HG03139 (cell line): ENCODE data around the gene SEMA5A.

Experiments
- ATAC-seq: cut with Tn5 transposase; IDR thresholded peaks from one replicate; pipeline ENCODE4 v1.9.1; 2021; ENCODE audit not compliant: unreplicated experiment

SEMA5A gene

GRCh38 chr5:9451037-9451436 is 94.8 kb downstream of the SEMA5A start:
- ATAC-seq = no peak

GRCh38 chr5:9447691-9448090 is 98.2 kb downstream of the SEMA5A start:
- no peak for ATAC-seq

GRCh38 chr5:9445826-9446388 is 100.0 kb downstream of the SEMA5A start:
- ATAC-seq = no peak

GRCh38 chr5:9444346-9444745 is 101.5 kb downstream of the SEMA5A start:
- ATAC-seq = no peak

- no peak for ATAC-seq
Measured at GRCh38 chr5:9441610-9442009, 104.3 kb downstream of the SEMA5A start.

- no peak for ATAC-seq
Measured at GRCh38 chr5:9440517-9440916, 105.4 kb downstream of the SEMA5A start.

GRCh38 chr5:9439531-9440292 is 106.2 kb downstream of the SEMA5A start:
- no peak for ATAC-seq

- ATAC-seq = no peak
Measured at GRCh38 chr5:9438596-9439354, 107.1 kb downstream of the SEMA5A start.

GRCh38 chr5:9437741-9438240 is 108.1 kb downstream of the SEMA5A start:
- ATAC-seq = no peak

- no peak for ATAC-seq
Measured at GRCh38 chr5:9431496-9432258, 114.2 kb downstream of the SEMA5A start.

- ATAC-seq = no peak
Measured at GRCh38 chr5:9431151-9431495, 114.8 kb downstream of the SEMA5A start.

GRCh38 chr5:9430306-9430705 is 115.6 kb downstream of the SEMA5A start:
- ATAC-seq = no peak

GRCh38 chr5:9429691-9430215 is 116.1 kb downstream of the SEMA5A start:
- no peak for ATAC-seq

- no peak for ATAC-seq
Measured at GRCh38 chr5:9428272-9428671, 117.6 kb downstream of the SEMA5A start.

- ATAC-seq = no peak
Measured at GRCh38 chr5:9425710-9426109, 120.2 kb downstream of the SEMA5A start.

GRCh38 chr5:9423571-9423970 is 122.3 kb downstream of the SEMA5A start:
- no peak for ATAC-seq

GRCh38 chr5:9421884-9422283 is 124.0 kb downstream of the SEMA5A start:
- ATAC-seq = no peak

- no peak for ATAC-seq
Measured at GRCh38 chr5:9419794-9420193, 126.1 kb downstream of the SEMA5A start.

- no peak for ATAC-seq
Measured at GRCh38 chr5:9415566-9415965, 130.3 kb downstream of the SEMA5A start.

- ATAC-seq = no peak
Measured at GRCh38 chr5:9415091-9415490, 130.8 kb downstream of the SEMA5A start.

- ATAC-seq = no peak
Measured at GRCh38 chr5:9411142-9411541, 134.7 kb downstream of the SEMA5A start.
